GM23338 (cell line): ENCODE measurements around the gene ALG10B. TPM values are rescaled to one million over a fixed set of nuclear protein-coding genes. Genes with fewer than 3 reads are reported as not detected.

Experiments
- ATAC-seq: fragments of 200-7000 bp; cut with Tn5 transposase; 3 replicates; pipeline ENCODE4 v1.9.1; 2020
- DNase-seq: peaks from one replicate; pipeline ENCODE4 v3.0.0-alpha.2; 2015; ENCODE audit warnings: low spot score
- H2AFZ ChIP-seq: fragments of 200-600 bp; sonication (generic); 2 replicates; pipeline ENCODE4 v1.8.0; 2016; ENCODE audit warnings: antibody characterized with exemption, mild to moderate bottlenecking, moderate library complexity
- H3F3A ChIP-seq: fragments of 200-600 bp; sonication (generic); replicated peaks from 2 replicates; pipeline ENCODE4 v1.8.0; 2017; ENCODE audit warnings: antibody characterized with exemption, mixed run types, low read depth
- H3K27ac ChIP-seq: fragments of 200-600 bp; sonication (generic); 2 replicates; pipeline ENCODE4 v1.6.1; 2016; ENCODE audit warnings: low read depth
- H3K27me3 ChIP-seq: fragments of 200-600 bp; sonication (generic); 2 replicates; pipeline ENCODE4 v1.8.0; 2016; ENCODE audit warnings: mild to moderate bottlenecking, mixed run types, moderate library complexity; ENCODE audit not compliant: insufficient read depth
- H3K36me3 ChIP-seq: fragments of 200-600 bp; sonication (generic); 2 replicates; pipeline ENCODE4 v1.8.0; 2016; ENCODE audit warnings: mild to moderate bottlenecking; ENCODE audit not compliant: insufficient read depth
- H3K4me1 ChIP-seq: fragments of 200-600 bp; sonication (generic); 2 replicates; pipeline ENCODE4 v1.8.0; 2016; ENCODE audit warnings: mild to moderate bottlenecking, moderate library complexity; ENCODE audit not compliant: insufficient read depth
- H3K4me2 ChIP-seq: fragments of 200-600 bp; sonication (generic); 2 replicates; pipeline ENCODE4 v1.7.1; 2017; ENCODE audit warnings: mixed run types
- H3K4me3 ChIP-seq: fragments of 200-600 bp; sonication (generic); 2 replicates; pipeline ENCODE4 v1.6.1; 2016; ENCODE audit warnings: mixed run types
- H3K79me2 ChIP-seq: fragments of 200-600 bp; sonication (generic); replicated peaks from 2 replicates; pipeline ENCODE4 v1.8.0; 2017; ENCODE audit warnings: mild to moderate bottlenecking; ENCODE audit not compliant: insufficient read depth
- H3K9me2 ChIP-seq: fragments of 200-600 bp; sonication (generic); 2 replicates; pipeline ENCODE4 v1.8.0; 2017; ENCODE audit not compliant: insufficient read depth
- H4K20me1 ChIP-seq: fragments of 200-600 bp; sonication (generic); replicated peaks from 2 replicates; pipeline ENCODE4 v1.8.0; 2017; ENCODE audit warnings: mild to moderate bottlenecking; ENCODE audit not compliant: insufficient read depth
- H3K27ac Mint-ChIP-seq: 2 replicates; pipeline ENCODE4 v1.8.0; 2020; ENCODE audit warnings: inconsistent platforms, mild to moderate bottlenecking, moderate library complexity, mixed read lengths
- H3K27me3 Mint-ChIP-seq: 3 replicates; pipeline ENCODE4 v1.8.0; 2022; ENCODE audit warnings: low read depth, mild to moderate bottlenecking, moderate library complexity, mixed read lengths, inconsistent platforms; ENCODE audit not compliant: insufficient read depth, poor library complexity
- H3K36me3 Mint-ChIP-seq: 3 replicates; pipeline ENCODE4 v1.8.0; 2021; ENCODE audit warnings: low read depth, mild to moderate bottlenecking, inconsistent platforms, moderate library complexity, mixed read lengths
- H3K4me1 Mint-ChIP-seq: 3 replicates; pipeline ENCODE4 v1.8.0; 2020; ENCODE audit warnings: mild to moderate bottlenecking, inconsistent platforms, mixed read lengths
- H3K4me3 Mint-ChIP-seq: 3 replicates; pipeline ENCODE4 v1.8.0; 2021; ENCODE audit warnings: moderate library complexity, mild to moderate bottlenecking, inconsistent platforms, mixed read lengths
- H3K9me3 Mint-ChIP-seq: 3 replicates; pipeline ENCODE4 v1.8.0; 2020; ENCODE audit warnings: moderate library complexity, mild to moderate bottlenecking, inconsistent platforms, mixed read lengths
- CREB1 ChIP-seq: fragments of 250-450 bp; sonication (Bioruptor Pico); IDR thresholded peaks from 2 replicates; pipeline ENCODE4 v1.5.0; 2020; ENCODE audit warnings: low read depth, mild to moderate bottlenecking, moderate library complexity
- EZH2 ChIP-seq: fragments of 200-600 bp; sonication (generic); IDR thresholded peaks from one replicate; pipeline ENCODE4 v1.8.0; 2017; ENCODE audit warnings: antibody characterized with exemption, mild to moderate bottlenecking, low read depth; ENCODE audit not compliant: unreplicated experiment
- EZH2phosphoT487 ChIP-seq: fragments of 200-600 bp; sonication (generic); IDR thresholded peaks from one replicate; pipeline ENCODE4 v1.8.1; 2018; ENCODE audit warnings: antibody characterized with exemption; ENCODE audit not compliant: unreplicated experiment
- JUNB ChIP-seq: IDR thresholded peaks from one replicate; pipeline ENCODE4 v1.6.1; 2016; ENCODE audit warnings: antibody characterized with exemption; ENCODE audit not compliant: unreplicated experiment
- NANOG ChIP-seq: IDR thresholded peaks from 2 replicates; pipeline ENCODE4 v1.6.1; 2016; ENCODE audit warnings: antibody characterized with exemption, borderline replicate concordance
- POLR2AphosphoS5 ChIP-seq: IDR thresholded peaks from 2 replicates; pipeline ENCODE4 v1.6.1; 2016; ENCODE audit warnings: antibody characterized with exemption, low read depth
- STAT1 ChIP-seq: IDR thresholded peaks from one replicate; pipeline ENCODE4 v1.6.1; 2016; ENCODE audit warnings: antibody characterized with exemption; ENCODE audit not compliant: unreplicated experiment
- ZNF114 ChIP-seq: fragments of 250-450 bp; sonication (Bioruptor Pico); IDR thresholded peaks from 2 replicates; pipeline ENCODE4 v1.5.0; 2020; ENCODE audit warnings: mild to moderate bottlenecking, moderate library complexity
- ZNF331 ChIP-seq: fragments of 250-450 bp; sonication (Bioruptor Pico); IDR thresholded peaks from 2 replicates; pipeline ENCODE4 v1.5.0; 2020; ENCODE audit warnings: low read depth, mild to moderate bottlenecking, moderate library complexity
- polyA plus RNA-seq: library from polyadenylated mRNA; unstranded; fragments of >200 nt; fragmentation: Nextera tagmentation; extraction: Ambion mirVana; gene quantifications from 2 replicates; pipeline ENCODE4 v1.2.1, GENCODE V29; 2016
- total RNA-seq: library from RNA; depleted of rRNA; stranded (reverse); fragments of >200 nt; shearing (Covaris generic); gene quantifications from 2 replicates; pipeline ENCODE4 v1.2.3, GENCODE V29; 2014
- TF ChIP-seq, protein P1 (sequence below), 2 experiments: fragments of 200-600 bp in 1 of 2; sonication (generic) in 1 of 2; conservative IDR thresholded peaks; 2 replicates each; pipeline versions ENCODE4 v1.5.1 to v1.6.1; 2016 to 2017; ENCODE audit warnings: antibody characterized with exemption in 2 of 2, low read depth in 2 of 2, mild to moderate bottlenecking in 2 of 2, moderate library complexity in 1 of 2
- TF ChIP-seq, protein P2 (sequence below): IDR thresholded peaks from 2 replicates; pipeline ENCODE4 v1.6.1; 2016; ENCODE audit warnings: antibody characterized with exemption
- TF ChIP-seq, protein P3 (sequence below): IDR thresholded peaks from one replicate; pipeline ENCODE4 v1.6.1; 2018; ENCODE audit warnings: antibody characterized with exemption; ENCODE audit not compliant: unreplicated experiment
- TF ChIP-seq, protein P4 (sequence below): fragments of 250-450 bp; sonication (Bioruptor Pico); IDR thresholded peaks from 2 replicates; pipeline ENCODE4 v1.5.0; 2020; ENCODE audit warnings: mild to moderate bottlenecking, moderate library complexity

Gene ALG10B
- total and polyA plus RNA-seq, 2 experiments from 2014 or later = 0.44 to 4.0 TPM

DNA sequence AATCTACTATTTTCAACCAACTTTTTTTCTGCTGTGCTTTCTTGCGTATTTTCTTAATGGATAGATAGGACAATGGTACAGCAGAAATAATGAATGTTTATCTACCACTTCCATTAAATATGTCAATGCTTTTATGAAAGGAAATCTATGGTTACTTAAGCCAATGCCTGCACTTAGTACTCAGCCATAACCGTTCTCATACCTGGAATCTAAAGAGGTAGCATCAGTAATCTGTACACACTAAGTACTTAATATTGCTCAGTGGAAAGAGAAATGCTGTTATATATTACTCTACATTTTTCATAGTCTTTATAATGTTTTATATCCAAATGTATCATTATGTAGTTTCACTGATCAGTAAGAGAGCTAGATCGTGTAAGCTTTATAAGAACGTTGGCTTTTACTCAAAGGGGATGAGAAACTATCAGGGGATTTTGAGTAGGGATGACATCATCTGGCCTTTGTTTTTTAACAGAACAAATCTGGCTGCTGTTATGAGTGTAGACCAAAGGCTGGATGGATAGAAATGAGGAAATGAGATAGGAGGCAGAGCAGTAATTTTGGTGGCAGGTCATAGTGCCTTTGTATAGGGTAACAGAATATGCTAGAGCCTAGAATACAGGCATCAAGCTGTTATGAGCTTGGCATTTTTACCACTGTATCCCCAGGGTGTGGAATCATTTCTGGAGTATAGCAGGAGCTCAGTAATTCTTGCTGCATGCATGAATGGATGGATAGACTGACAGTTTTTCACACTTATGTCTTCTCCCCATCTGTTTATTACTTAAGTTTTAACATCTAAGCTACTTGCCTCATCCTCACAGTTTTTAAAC is 34.0 kb downstream of the ALG10B start:
- H3K27ac Mint-ChIP-seq = no peak overlapping the region

More for the DNA sequence above, 34.0 kb downstream of the ALG10B start:
- TF ChIP-seq ZNF331 (CRISPR knock-in tag) = no peak
- TF ChIP-seq, protein P1, sequence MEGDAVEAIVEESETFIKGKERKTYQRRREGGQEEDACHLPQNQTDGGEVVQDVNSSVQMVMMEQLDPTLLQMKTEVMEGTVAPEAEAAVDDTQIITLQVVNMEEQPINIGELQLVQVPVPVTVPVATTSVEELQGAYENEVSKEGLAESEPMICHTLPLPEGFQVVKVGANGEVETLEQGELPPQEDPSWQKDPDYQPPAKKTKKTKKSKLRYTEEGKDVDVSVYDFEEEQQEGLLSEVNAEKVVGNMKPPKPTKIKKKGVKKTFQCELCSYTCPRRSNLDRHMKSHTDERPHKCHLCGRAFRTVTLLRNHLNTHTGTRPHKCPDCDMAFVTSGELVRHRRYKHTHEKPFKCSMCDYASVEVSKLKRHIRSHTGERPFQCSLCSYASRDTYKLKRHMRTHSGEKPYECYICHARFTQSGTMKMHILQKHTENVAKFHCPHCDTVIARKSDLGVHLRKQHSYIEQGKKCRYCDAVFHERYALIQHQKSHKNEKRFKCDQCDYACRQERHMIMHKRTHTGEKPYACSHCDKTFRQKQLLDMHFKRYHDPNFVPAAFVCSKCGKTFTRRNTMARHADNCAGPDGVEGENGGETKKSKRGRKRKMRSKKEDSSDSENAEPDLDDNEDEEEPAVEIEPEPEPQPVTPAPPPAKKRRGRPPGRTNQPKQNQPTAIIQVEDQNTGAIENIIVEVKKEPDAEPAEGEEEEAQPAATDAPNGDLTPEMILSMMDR (conservative IDR thresholded peaks at IDR 0.05; ENCODE audit: low read depth in 2 of 2) = no peak
- TF ChIP-seq, protein P2, sequence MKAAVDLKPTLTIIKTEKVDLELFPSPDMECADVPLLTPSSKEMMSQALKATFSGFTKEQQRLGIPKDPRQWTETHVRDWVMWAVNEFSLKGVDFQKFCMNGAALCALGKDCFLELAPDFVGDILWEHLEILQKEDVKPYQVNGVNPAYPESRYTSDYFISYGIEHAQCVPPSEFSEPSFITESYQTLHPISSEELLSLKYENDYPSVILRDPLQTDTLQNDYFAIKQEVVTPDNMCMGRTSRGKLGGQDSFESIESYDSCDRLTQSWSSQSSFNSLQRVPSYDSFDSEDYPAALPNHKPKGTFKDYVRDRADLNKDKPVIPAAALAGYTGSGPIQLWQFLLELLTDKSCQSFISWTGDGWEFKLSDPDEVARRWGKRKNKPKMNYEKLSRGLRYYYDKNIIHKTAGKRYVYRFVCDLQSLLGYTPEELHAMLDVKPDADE = no peak
- TF ChIP-seq, protein P3, sequence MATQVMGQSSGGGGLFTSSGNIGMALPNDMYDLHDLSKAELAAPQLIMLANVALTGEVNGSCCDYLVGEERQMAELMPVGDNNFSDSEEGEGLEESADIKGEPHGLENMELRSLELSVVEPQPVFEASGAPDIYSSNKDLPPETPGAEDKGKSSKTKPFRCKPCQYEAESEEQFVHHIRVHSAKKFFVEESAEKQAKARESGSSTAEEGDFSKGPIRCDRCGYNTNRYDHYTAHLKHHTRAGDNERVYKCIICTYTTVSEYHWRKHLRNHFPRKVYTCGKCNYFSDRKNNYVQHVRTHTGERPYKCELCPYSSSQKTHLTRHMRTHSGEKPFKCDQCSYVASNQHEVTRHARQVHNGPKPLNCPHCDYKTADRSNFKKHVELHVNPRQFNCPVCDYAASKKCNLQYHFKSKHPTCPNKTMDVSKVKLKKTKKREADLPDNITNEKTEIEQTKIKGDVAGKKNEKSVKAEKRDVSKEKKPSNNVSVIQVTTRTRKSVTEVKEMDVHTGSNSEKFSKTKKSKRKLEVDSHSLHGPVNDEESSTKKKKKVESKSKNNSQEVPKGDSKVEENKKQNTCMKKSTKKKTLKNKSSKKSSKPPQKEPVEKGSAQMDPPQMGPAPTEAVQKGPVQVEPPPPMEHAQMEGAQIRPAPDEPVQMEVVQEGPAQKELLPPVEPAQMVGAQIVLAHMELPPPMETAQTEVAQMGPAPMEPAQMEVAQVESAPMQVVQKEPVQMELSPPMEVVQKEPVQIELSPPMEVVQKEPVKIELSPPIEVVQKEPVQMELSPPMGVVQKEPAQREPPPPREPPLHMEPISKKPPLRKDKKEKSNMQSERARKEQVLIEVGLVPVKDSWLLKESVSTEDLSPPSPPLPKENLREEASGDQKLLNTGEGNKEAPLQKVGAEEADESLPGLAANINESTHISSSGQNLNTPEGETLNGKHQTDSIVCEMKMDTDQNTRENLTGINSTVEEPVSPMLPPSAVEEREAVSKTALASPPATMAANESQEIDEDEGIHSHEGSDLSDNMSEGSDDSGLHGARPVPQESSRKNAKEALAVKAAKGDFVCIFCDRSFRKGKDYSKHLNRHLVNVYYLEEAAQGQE = no peak
- TF ChIP-seq, protein P4, sequence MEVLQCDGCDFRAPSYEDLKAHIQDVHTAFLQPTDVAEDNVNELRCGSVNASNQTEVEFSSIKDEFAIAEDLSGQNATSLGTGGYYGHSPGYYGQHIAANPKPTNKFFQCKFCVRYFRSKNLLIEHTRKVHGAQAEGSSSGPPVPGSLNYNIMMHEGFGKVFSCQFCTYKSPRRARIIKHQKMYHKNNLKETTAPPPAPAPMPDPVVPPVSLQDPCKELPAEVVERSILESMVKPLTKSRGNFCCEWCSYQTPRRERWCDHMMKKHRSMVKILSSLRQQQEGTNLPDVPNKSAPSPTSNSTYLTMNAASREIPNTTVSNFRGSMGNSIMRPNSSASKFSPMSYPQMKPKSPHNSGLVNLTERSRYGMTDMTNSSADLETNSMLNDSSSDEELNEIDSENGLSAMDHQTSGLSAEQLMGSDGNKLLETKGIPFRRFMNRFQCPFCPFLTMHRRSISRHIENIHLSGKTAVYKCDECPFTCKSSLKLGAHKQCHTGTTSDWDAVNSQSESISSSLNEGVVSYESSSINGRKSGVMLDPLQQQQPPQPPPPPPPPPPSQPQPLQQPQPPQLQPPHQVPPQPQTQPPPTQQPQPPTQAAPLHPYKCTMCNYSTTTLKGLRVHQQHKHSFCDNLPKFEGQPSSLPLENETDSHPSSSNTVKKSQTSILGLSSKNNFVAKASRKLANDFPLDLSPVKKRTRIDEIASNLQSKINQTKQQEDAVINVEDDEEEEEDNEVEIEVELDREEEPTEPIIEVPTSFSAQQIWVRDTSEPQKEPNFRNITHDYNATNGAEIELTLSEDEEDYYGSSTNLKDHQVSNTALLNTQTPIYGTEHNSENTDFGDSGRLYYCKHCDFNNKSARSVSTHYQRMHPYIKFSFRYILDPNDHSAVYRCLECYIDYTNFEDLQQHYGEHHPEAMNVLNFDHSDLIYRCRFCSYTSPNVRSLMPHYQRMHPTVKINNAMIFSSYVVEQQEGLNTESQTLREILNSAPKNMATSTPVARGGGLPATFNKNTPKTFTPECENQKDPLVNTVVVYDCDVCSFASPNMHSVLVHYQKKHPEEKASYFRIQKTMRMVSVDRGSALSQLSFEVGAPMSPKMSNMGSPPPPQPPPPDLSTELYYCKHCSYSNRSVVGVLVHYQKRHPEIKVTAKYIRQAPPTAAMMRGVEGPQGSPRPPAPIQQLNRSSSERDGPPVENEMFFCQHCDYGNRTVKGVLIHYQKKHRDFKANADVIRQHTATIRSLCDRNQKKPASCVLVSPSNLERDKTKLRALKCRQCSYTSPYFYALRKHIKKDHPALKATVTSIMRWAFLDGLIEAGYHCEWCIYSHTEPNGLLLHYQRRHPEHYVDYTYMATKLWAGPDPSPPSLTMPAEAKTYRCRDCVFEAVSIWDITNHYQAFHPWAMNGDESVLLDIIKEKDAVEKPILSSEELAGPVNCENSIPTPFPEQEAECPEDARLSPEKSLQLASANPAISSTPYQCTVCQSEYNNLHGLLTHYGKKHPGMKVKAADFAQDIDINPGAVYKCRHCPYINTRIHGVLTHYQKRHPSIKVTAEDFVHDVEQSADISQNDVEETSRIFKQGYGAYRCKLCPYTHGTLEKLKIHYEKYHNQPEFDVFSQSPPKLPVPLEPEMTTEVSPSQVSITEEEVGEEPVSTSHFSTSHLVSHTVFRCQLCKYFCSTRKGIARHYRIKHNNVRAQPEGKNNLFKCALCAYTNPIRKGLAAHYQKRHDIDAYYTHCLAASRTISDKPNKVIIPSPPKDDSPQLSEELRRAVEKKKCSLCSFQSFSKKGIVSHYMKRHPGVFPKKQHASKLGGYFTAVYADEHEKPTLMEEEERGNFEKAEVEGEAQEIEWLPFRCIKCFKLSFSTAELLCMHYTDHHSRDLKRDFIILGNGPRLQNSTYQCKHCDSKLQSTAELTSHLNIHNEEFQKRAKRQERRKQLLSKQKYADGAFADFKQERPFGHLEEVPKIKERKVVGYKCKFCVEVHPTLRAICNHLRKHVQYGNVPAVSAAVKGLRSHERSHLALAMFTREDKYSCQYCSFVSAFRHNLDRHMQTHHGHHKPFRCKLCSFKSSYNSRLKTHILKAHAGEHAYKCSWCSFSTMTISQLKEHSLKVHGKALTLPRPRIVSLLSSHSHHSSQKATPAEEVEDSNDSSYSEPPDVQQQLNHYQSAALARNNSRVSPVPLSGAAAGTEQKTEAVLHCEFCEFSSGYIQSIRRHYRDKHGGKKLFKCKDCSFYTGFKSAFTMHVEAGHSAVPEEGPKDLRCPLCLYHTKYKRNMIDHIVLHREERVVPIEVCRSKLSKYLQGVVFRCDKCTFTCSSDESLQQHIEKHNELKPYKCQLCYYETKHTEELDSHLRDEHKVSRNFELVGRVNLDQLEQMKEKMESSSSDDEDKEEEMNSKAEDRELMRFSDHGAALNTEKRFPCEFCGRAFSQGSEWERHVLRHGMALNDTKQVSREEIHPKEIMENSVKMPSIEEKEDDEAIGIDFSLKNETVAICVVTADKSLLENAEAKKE (CRISPR knock-in tag) = no peak
- no peak for TF ChIP-seq EZH2phosphoT487
- no peak for TF ChIP-seq CREB1 (CRISPR knock-in tag)
- TF ChIP-seq ZNF114 (CRISPR knock-in tag) = no peak
- TF ChIP-seq JUNB = no peak
- TF ChIP-seq POLR2AphosphoS5 = no peak
- TF ChIP-seq STAT1 = no peak
- TF ChIP-seq EZH2 = no peak
- TF ChIP-seq NANOG = no peak
- no peak overlapping the region for H2AFZ ChIP-seq
- Mint-ChIP-seq H3K9me3 (peaks cover 41% of the 10 kb centered on the region), H3K27me3 (no peaks in the 10 kb centered on the region), H3K36me3 (peaks cover 19% of the 10 kb centered on the region), H3K4me1 (peaks cover 9% of the 10 kb centered on the region), H3K4me3 (no peak overlapping the region)
- no peaks in the 10 kb centered on the region for H3K4me1 ChIP-seq
- no peak for ATAC-seq
- H3K36me3 ChIP-seq = no peaks in the 10 kb centered on the region
- no peaks in the 10 kb centered on the region for H3K9me2 ChIP-seq
- no peak overlapping the region for H3K4me3 ChIP-seq
- H3K27me3 ChIP-seq = no peaks in the 10 kb centered on the region
- no peaks in the 10 kb centered on the region for H4K20me1 ChIP-seq
- no peak overlapping the region for H3K27ac ChIP-seq
- H3F3A ChIP-seq = no peaks in the 10 kb centered on the region
- DNase-seq = no peak
- no peaks in the 10 kb centered on the region for H3K79me2 ChIP-seq
- H3K4me2 ChIP-seq = no peak overlapping the region
